ENCODE data around the gene SNAPC2.

- TF ChIP-seq, protein P1, sequence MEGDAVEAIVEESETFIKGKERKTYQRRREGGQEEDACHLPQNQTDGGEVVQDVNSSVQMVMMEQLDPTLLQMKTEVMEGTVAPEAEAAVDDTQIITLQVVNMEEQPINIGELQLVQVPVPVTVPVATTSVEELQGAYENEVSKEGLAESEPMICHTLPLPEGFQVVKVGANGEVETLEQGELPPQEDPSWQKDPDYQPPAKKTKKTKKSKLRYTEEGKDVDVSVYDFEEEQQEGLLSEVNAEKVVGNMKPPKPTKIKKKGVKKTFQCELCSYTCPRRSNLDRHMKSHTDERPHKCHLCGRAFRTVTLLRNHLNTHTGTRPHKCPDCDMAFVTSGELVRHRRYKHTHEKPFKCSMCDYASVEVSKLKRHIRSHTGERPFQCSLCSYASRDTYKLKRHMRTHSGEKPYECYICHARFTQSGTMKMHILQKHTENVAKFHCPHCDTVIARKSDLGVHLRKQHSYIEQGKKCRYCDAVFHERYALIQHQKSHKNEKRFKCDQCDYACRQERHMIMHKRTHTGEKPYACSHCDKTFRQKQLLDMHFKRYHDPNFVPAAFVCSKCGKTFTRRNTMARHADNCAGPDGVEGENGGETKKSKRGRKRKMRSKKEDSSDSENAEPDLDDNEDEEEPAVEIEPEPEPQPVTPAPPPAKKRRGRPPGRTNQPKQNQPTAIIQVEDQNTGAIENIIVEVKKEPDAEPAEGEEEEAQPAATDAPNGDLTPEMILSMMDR (IDR thresholded peaks at IDR 0.05): no peak
- no peak for TF ChIP-seq POLR2A (IDR thresholded peaks at IDR 0.05)
These were observed 13.9 kb downstream of the SNAPC2 start for GRCh38 chr19:7933828-7934725.

Data from transverse colon (tissue), 3 donors.